RKO (cell line): ENCODE results near the gene EID2B.

Experiments used
- DNase-seq: peaks from one replicate; pipeline ENCODE4 v3.0.0-alpha.2; 2016; ENCODE audit warnings: low spot score

Gene EID2B, protein sequence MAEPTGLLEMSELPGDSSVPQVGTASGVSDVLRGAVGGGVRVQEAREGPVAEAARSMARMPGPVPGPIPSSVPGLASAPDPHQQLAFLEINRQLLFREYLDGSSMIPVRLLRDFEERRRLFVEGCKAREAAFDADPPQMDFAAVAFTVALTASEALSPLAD

DNA sequence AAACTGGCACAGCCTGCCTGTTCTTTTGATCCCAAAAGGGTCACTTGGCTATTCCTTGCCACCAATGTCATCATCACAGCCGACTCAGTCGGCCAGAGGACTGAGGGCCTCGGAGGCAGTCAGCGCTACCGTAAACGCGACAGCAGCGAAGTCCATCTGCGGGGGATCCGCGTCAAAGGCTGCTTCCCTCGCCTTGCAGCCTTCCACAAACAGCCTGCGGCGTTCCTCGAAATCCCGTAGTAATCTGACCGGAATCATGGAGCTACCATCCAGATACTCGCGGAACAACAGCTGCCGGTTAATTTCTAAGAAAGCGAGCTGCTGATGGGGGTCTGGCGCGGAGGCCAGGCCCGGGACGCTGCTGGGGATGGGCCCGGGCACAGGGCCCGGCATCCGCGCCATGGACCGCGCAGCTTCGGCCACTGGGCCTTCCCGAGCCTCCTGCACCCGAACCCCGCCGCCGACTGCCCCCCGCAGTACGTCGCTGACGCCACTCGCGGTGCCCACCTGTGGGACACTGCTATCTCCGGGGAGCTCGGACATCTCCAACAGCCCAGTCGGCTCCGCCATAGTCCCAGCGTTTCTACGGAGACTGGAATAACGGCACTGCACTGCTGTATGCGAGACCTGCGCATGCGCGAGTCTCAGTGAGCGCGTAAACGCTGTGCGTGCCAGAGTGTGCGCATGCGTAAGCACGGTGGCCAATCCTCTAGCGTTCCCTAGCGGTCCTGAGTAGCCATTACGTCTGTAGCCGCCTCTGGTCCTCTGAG, at the start of gene EID2B:
Gene EID2B (minus strand): TSS at position 620 of the 770 bp plus-strand sequence. CDS start 50 bp downstream, at position 570.
- DNase-seq, result peak; percentile 96

DNA sequence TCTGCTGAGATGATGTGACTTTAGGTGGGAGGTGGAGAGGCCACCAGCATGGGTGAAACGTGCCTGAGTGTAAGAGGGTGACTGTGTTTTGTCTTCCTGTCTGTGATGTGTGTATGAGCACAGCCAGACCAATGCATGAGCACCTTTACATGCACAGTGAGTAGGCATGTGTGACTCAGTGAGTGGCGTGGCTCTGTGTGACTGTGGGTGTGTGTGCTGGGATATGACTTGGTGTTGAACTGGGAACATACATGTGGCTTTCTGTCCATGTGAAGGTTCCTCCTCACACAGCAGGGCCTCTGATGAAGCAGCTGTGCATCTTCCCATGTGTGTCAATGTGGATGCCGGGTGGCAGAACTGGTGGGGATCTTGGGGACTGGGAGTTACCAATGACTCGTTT, 49.8 kb upstream of the EID2B start:
- DNase-seq, result no peak

DNA sequence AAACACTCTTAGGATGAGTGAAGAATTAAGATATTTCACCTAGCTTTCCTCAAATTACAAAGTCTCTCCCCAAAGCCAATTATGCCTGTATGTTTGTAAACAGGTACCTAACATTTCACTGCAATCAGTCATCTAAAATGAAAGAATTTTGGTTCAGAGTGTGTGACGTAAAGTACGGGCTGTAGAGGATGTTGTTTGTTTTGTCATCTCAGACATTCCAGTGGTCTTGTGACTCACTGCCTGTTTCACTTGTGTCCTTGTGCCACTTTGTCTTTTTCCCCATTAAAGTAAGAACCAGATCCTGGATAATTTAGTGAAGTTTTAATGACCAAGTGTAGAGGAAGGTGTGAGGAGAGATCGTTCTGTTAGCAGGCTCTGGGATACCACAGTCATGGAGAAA, 36.0 kb upstream of the EID2B start:
- peak; percentile 7 for DNase-seq

DNA sequence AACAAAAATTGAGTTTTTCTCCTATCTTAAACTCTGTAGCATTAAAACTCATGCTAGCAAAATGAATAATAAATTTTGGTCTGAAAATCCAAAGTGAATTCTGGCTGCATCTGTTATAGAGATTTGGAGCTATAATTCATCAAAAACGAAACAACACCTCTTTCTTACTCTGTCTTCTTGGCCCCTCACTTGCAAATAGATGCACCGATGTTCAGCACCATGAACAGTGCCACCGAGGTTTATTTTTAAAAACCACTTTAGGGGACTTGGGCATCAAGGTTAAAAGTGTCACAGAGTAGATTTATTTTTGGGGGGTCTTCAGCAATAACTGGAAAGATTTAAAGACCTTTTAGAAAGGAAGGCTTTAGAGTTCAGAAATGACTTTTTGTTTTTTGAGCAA, 33.4 kb upstream of the EID2B start:
- no peak for DNase-seq

DNA sequence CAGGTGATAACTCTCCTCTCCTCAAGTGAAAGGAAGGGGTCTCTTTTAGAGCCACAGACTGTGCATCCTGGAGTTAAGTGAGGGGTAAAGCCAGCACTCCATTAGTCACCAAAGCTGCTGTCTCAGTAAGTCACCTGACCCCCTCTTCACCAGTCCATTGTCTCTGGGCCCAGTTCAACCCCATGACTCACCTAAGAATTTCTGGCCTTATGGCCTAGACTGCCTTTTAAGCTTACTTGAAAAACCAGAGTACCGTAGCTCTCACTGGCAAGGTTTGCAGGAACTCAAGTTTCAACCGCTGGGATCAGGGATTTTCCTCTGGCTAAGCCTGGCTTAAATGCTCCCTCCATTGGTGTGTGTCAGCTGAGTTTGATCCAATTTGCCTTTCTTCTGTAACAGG, 30.8 kb upstream of the EID2B start:
- peak; percentile 38 for DNase-seq

DNA sequence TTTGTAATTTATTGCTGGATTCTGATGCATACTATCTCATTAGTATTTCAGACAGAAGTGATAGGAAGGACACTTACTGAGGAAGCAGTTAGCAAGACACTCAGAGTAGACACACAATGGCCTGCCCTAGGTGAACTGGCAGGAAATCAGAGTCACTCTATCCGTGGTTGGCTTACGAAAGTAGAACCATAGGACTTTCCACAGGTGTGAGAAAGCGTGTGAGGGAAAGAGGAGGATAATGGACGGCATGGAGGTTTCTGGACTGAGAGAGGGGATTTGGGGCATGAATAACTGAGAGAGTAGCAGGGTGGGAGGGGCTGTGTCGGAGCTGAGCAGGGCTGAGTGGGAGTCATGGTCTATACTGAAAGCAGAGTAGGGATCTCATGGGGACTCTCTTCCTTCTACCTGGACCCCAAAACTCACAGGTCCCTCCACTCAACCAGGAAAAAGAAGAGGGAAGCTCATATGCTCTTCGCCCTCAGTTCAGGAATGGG, 26.0 kb upstream of the EID2B start:
- DNase-seq, result no peak

DNA sequence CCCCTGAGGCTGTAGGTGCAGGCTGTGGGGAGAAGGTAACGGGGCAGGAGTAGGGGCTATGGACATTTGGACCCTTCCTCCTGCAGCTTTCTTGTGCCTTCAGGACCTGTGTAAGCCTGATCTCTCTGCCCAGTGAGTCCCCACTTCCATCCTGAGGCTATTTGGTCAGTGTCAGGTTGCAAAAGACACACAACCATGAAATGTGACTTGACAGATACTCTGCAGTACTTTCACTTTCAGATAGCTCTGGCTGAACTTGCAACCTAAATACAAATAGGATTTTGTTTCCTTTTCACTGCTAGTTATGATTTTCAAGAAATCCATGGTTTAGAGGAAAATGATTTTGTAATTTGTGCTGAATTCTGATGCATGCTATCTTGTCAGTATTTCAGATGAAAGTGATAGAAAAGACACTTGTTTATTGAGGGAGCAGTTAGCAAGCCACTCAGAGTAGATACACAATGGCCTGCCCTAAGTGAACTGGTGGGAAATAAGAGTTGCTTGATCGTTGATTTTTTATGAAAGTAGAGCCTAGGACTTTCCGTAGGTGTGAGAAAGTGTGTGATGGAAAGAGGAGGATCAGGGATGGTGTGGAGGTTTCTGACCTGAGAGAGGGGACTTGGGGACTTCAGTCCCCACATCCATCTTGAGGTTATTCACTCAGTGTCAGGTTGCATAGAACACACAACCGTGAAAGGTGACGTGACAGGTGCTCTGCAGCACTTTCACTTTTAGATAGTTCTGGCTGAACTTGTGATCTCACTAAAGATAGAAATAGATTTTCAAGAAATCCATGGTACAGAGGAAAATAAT, 25.4 kb upstream of the EID2B start:
- DNase-seq, result no peak

DNA sequence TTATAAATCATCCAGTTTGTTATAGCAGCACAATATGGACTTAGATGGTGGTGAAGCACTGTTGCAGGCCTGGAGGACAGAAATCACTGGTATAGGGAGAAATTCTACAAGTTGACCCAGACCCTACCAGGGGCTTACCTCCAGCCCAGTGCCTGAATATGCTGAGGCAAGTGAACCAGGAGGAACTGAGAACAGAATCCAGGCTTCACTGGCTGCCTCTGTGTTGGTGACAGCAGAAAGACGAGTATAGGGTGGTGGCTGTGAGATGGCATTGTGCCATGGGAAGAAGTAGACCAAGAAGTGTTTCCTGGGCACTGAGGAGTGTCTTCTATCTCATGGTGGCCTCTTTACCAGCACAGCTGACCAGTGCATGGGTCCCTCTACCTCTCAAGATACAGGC, 23.2 kb upstream of the EID2B start:
- no peak for DNase-seq

DNA sequence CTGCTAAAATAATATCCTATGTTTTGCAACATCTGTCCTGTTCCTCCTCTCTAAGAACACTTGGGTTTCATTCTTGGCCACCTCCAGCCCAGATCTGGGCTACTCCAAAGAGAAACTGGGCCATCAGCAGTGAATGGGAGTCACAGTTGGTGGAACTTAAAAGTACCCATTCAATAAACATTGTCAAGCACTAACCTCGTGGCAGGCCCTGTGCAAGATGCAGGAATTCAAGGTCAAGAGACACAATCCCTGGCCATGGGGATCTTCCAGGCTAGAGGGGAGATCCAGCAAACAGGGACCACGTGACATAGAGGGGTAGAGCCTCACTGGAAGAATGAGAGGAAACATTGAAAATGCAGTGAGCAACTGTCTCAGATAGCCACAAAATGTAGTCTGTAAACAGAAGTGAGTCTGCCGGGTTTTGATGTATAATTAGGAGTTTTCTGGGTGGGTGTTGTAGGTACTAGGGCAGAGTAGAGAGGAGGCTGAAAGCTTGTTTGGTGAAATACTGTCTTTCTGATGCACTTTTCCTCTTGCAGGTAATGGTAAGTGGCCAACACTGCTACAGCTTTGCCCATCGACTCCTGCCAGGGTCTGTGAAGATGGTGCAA, 22.2 kb upstream of the EID2B start:
- no peak for DNase-seq

DNA sequence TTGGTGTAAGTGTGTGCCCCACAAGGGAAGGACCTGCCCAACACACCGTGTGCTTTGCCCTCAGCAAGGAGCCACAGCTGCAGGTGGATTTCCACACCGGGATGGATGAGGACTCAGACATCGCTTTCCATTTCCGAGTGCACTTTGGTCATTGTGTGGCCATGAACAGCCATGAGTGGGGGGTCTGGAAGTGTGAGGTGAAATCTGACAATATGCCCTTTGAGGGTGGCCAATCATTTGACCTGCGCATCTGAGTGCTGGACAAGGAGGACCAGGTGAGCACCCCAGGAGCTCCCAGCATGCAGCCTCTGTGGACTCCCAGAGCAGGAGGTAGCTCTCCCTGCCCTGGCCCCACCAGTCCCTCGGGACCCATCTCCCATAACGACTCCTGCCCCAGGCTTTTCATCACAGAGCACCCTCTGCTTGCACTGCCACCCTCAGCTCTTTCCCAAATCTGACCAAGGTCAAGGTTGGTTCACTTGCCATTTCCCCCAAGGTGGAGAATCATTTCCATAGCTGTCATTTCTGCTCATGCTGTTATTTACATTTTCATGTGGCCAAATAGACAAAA, 20.5 kb upstream of the EID2B start:
- no peak for DNase-seq

DNA sequence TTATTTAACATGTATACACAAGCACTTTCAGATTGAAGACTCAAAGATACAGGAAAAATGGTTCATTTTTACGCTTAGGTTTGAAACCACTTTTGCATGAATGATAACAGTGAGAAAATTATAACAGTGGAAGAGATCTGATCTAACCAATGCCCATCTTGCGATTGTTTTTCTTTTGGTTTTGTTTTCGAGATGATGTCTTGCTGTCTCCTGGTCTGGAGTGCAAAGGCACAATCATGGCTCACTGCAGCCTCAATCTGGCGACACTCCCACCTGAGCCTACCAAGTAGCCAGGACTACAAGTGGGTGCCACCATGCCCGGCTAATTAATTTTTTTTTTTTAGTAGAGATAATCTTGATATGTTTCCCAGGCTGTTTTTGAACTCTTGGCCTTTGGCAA, 17.5 kb upstream of the EID2B start:
- DNase-seq, result no peak

DNA sequence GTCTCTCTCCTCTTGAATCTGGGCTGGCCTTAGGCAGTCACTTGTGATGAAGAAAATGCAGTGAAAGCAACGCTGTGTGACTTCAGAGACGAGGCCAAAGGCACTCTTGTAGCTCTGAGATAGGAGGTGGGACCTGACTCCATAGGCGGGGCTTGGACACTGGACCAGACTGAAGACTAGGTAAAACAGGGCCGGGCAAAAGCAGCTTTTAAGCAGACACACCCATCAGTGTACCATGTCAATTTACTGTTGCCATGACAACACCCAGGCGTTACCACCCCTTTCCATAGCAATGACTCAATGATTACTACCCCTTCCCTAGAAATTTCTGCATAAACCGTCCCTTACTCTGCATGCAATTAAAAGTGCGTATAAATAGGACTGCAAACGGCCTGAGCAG, 13.9 kb upstream of the EID2B start:
- DNase-seq, result no peak

DNA sequence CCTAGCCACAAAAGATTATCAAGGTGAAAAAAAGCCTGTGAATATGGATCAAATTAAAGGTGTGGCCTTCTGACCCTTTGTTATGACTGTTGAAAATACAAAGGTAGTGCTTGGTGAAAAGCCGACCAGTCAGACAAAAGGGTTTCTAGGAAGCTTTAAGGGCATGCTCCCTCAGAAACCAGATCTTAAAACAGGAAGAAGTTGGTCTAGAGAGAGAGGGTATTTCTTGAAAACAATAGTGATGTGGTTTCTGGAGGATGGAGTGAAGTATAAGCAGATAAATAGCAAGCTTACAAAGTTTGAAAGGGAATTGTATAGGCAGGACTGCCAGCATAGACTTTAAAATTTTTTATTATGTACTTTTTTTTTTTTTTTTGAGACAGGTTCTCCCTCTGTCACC, 12.3 kb upstream of the EID2B start:
- DNase-seq, result no peak

DNA sequence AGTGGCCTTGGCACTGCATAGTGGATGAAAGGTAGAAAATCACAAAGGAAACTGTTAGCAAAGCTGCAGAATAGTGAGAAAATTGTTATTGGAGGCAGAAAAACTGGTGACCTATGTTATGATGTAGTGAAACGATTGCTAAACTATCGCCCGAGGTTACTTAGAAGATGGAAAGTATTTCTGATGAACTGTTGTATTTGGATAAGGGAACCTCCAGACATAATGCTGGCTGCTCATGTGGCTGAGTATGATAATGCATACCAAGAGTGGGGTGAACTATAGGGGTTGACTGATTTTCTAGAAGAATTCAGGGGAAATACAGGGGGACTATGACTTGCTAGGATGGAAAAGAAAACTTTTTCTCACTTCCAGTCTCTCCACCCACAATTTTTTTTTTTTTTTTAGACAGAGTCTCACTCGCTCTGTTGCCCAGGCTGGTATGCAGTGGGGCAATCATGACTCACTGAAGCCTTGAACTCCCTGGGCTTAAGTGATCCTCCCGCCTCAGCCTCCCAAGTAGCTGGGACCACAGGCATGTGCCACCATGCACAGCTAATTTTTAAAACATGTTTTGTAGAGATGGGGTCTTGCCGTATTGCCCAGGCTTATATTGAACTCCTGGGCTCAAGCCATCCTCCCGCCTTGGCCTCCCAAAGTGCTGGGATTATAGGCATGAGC, 11.7 kb upstream of the EID2B start:
- DNase-seq, result no peak

DNA sequence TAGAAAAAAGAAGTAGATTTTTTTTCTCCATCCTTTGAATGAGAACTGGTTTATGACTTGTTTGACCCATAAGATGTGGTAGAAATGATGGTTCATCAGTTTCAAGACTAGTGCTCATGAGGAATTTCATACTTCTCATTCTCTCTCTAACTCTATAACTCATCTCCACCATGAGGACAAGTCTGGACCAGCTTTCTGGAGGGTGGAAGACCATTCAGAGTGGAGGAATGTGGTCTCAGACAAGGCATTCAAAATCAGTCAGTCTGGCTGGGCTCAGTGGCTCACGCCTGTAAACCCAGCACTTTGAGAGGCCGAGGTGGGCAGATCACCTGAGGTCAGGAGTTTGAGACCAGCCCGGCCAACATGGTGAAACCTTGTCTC, 10.8 kb upstream of the EID2B start:
- DNase-seq, result no peak

DNA sequence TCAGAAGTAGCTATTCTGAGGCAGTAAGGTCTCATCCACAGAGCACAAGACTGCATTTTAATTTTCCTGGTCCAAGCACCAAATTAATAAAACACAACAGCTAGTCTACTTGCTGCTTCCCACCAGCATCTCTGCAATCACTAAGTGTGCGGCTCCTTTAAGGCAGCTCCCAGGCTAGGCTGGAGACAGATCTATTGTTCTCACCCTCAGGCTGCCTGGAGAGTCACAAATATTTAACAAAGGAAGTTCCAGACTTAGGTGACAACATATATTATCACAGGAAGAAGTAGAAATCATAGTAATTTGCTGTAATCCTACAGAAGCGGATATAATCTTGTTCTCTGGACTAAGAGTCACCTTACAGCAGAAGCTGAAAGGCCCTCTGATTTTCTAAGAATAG, 9.6 kb upstream of the EID2B start:
- no peak for DNase-seq

DNA sequence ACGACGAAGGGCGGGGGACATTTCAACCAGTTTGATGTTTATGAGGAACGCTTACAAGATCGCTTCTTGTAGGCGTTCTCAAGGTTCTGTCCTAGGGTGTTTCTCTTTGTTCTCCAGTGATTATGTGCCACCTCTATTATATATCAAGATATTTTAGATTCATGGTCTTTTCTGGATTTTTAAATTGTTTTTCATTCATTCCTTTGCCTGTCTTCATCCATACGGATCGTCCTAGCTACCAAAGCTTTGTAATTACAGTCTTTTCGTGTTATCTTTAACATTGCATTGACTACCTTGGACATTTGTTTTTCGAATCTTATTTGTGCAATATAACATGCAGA, 7.7 kb upstream of the EID2B start:
- DNase-seq, result no peak

DNA sequence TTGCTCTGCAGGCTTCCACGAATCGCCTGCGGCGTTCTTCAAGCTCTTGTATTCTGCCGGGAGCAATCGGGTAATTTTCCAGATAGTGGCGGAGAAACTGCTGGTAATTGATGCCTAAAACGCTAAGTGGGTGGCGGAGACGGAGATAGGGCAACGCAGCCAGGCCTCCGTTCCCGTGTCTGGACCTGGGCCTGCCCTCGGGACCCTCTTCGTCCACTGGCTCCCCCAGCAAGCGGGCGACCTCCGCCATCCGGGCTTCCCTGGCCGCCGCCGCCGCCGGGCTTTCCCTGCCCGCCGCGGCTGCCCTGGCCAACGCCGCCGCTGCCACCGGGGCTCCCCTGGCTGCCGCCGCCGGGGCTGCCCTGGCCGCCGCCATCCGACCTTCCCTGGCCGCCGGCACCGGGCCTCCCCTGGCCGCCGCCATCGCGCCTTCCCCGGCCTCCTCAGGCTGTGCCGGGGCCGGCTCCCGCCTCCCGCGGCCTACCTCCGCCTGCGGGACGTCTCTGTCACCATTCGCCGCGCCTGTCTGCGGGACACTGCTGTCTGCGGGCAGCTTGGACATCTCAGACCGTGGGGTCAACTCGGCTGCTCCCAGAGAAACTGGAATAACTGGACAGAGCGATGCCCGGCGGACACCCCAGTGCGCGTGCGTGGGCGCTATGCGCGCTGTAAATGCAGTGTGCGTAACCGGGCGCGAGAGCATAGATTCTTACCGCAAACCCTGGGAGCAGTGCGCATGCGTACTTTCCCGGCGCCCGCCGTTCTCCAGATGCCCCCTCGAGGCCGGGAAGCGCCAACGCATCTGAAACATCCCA, 7.1 kb upstream of the EID2B start, which contains the start of gene EID2:
Gene EID2 (minus strand): TSS at position 644 of the 815 bp plus-strand sequence. CDS start 82 bp downstream, at position 562.
- DNase-seq, result peak; percentile 96

DNA sequence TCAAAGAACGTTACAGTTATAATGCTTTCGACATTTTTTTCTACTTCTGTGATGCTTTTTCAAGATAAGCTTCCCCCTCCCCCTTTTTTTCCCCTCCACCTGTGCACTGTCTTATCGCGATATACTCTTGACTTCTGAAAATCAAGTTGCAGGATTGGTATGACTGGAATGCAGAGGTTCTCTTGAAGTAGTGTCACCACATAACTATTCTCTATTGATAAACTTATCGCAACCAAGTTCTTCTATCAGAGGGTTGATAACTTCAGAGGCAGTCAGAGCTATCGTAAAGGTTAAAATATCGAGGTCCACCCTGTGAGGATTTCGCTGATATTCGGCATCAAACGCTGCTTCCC, 6.5 kb upstream of the EID2B start:
- DNase-seq, result peak; percentile 65

DNA sequence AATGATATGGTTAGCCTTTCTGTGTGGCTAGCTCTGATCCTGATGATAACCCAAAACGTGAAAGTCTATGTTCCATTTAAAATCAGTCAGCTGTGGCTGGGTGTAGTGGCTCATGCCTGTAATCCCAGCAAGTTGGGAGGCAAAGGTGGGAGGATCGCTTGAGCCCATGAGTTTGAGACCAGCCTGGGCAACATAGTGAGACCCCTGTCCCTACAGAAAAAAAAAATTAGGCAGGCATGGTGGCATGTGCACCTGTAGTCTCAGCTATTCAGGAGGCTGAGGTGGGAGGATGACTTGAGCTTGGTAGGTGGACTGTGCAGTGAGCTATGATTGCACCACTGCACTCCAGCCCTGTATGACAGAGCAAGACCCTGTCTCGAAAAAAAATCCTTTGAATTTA, 1.1 kb upstream of the EID2B start:
- no peak for DNase-seq

DNA sequence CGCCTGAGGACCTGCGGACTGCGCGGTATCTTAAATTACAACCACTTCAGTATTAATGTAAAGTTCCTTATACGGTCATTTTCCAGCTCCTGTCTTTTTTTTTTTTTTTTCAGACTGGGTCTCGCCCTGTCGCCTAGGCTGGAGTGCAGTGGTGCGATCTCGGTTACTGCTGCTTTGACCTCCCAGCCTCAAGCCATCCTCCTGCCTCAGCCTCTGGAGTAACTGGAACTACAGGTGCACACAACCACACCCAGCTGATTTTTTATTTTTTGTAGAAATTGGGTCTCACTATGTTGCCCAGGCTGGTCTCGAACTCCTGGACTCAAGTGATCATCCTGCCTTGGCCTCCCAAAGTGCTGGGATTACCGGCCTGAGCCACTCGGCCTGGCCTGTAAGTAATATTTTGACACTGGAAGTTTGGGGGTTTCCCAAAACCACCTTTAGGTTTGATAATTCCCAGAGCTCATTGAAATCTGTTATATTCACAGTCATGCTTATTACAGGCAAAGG, 406 bp upstream of the EID2B start:
- DNase-seq, result no peak
